DOHH2 (cell line): ENCODE results near the gene SPAG16.

Experiments
- CTCF ChIP-seq: fragments of 200-600 bp; sonication (generic); IDR thresholded peaks from one replicate; pipeline ENCODE4 v1.5.1; 2014; ENCODE audit warnings: antibody characterized with exemption, mild to moderate bottlenecking, low read depth, low read length; ENCODE audit not compliant: poor library complexity, severe bottlenecking
- EZH2phosphoT487 ChIP-seq: fragments of 200-600 bp; sonication (generic); IDR thresholded peaks from 2 replicates; pipeline ENCODE4 v1.6.1; 2017; ENCODE audit warnings: borderline replicate concordance, mild to moderate bottlenecking, antibody characterized with exemption, low read length, moderate library complexity, mixed read lengths

DNA sequence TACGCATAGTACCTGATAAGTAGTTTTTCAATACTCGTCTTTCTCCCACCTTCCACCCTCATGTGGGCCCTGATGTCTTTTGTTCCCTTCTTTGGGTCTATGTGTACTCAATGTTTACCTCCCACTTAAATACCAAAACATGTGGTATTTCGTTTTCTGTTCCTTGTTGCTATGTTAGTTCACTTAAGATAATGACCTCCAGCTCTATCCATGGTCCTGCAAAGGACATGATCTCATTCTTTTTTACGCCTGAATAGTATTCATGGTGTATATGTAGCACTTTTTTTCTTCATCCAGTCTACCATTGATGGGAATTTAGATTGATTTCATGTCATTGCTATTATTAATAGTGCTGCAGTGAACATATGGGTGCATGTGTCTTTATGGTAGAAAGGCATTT is 816.2 kb downstream of the SPAG16 start:
- TF ChIP-seq CTCF (no peak), EZH2phosphoT487 (no peak)
